Spleen (tissue), 13 donors: ENCODE measurements around the gene A2ML1. TPM values are rescaled to one million over a fixed set of nuclear protein-coding genes. Genes with fewer than 3 reads are reported as not detected.

Source experiments
- DNase-seq: peaks from one replicate; pipeline ENCODE4 v3.0.0-alpha.2; 2020
- H3K27ac ChIP-seq, 8 donors: fragments of 200-600 bp; sonication (generic) in 7 of 8; 1 replicate in 4 of 8; 2 replicates in 4 of 8; pipeline versions ENCODE4 v1.5.0 to v1.8.0; 2016 to 2021; ENCODE audit warnings: inconsistent platforms in 4 of 8, mild to moderate bottlenecking in 4 of 8, moderate library complexity in 1 of 8
- H3K27me3 ChIP-seq, 7 donors: fragments of 200-600 bp; sonication (generic) in 6 of 7; replicated peaks in 1 of 7; 1 replicate in 4 of 7; 2 replicates in 3 of 7; pipeline versions ENCODE4 v1.5.0 to v1.8.0; 2016 to 2021; ENCODE audit warnings: inconsistent platforms in 3 of 7, mild to moderate bottlenecking in 1 of 7
- H3K36me3 ChIP-seq, 6 donors: fragments of 200-600 bp; sonication (generic) in 5 of 6; 1 replicate in 4 of 6; 2 replicates in 2 of 6; pipeline versions ENCODE4 v1.5.0 to v1.8.0; 2016 to 2021; ENCODE audit warnings: inconsistent platforms in 2 of 6
- H3K4me1 ChIP-seq, 6 donors: fragments of 200-600 bp; sonication (generic) in 5 of 6; 1 replicate in 3 of 6; 2 replicates in 3 of 6; pipeline versions ENCODE4 v1.5.0 to v1.8.0; 2016 to 2021; ENCODE audit warnings: inconsistent platforms in 3 of 6
- H3K4me3 ChIP-seq, 8 donors: fragments of 200-600 bp; sonication (generic) in 7 of 8; 1 replicate in 4 of 8; 2 replicates in 4 of 8; pipeline versions ENCODE4 v1.5.0 to v1.8.0; 2016 to 2021; ENCODE audit warnings: inconsistent platforms in 4 of 8, mild to moderate bottlenecking in 4 of 8, moderate library complexity in 2 of 8
- H3K9me3 ChIP-seq, 8 donors: fragments of 200-600 bp; sonication (generic) in 7 of 8; 1 replicate in 4 of 8; 2 replicates in 4 of 8; pipeline versions ENCODE4 v1.5.0 to v1.8.0; 2016 to 2021; ENCODE audit warnings: inconsistent platforms in 4 of 8
- POLR2A ChIP-seq, 3 donors: fragments of 450-650 bp; IDR thresholded peaks; one replicate each; pipeline ENCODE4 v1.5.1; 2017; ENCODE audit warnings: antibody characterized with exemption in 3 of 3, mild to moderate bottlenecking in 1 of 3
- POLR2AphosphoS5 ChIP-seq, 3 donors: sonication (generic); formaldehyde crosslinking; IDR thresholded peaks; one replicate each; pipeline ENCODE4 v1.5.1; 2017; ENCODE audit warnings: antibody characterized with exemption in 3 of 3
- WGBS, 5 donors: extraction: QIAGEN DNeasy Blood & Tissue Kit in 3 of 5; methylation state at CpG; one replicate each; pipeline versions ENCODE4 v1.1.5 to v1.1.7; 2013 to 2018; 5-methylcytosine and 5-hydroxymethylcytosine counted together
- intact Hi-C: fragments of 100-400 bp; cut with DNase I; formaldehyde crosslinking; loops from one replicate; pipeline ENCODE4 v1.15.0; 2023; ENCODE audit warnings: low total_unique reads
- long read RNA-seq, 2 donors: transcript quantifications; one replicate each; lab custom pipeline, GENCODE V29; 2026
- polyA plus RNA-seq, 3 donors: library from polyadenylated mRNA; stranded (reverse); fragments of 200-250 nt; gene quantifications; one replicate each; pipeline ENCODE4 v1.2.1, GENCODE V29; 2013
- total RNA-seq, 7 donors: library from RNA; depleted of rRNA in 3 of 7; stranded (reverse); fragments of >200 nt in 3 of 7; fragmentation: NEBNext Ultra II Directional in 4 of 7; extraction: Animal tissue kit (Norgen Biotek cat#: 25700) in 4 of 7; gene quantifications; one replicate each; pipeline versions ENCODE4 v1.1.0 to v1.2.1, GENCODE V29; 2016 to 2021
- TF ChIP-seq, protein P1 (sequence below), 11 experiments: fragments of 200-600 bp in 7 of 11; fragments of 450-650 bp in 4 of 11; sonication (generic) in 4 of 11; IDR thresholded peaks in 8 of 11; conservative IDR thresholded peaks in 3 of 11; 1 replicate in 7 of 11; 2 replicates in 4 of 11; pipeline versions ENCODE4 v1.4.0 to v1.8.0; 2016 to 2021; ENCODE audit warnings: antibody characterized with exemption in 11 of 11, inconsistent platforms in 4 of 11, mild to moderate bottlenecking in 1 of 11
- donor health status: healthy with polysubstance abuse.
- donor health status: DM: no; HTN: no; CAD: no; lungs with moderate emphysema.
- donor health status: DM: no; HTN: no; CAD: no.
- donor health status: Bipolar disorder and iron deficiency.
- donor health status: healthy.
- donor health status: DM: no; HTN: no; CAD: no.
- donor health status: DM: yes; HTN: yes; CAD: no.

The A2ML1 gene
- total RNA-seq (not detected), polyA plus RNA-seq (under 1 TPM; 0.02 to 0.22 (median 0.02) TPM)
- long read RNA-seq, donor 1, result 0 reads
- long read RNA-seq, donor 2, result 0 reads

DNA sequence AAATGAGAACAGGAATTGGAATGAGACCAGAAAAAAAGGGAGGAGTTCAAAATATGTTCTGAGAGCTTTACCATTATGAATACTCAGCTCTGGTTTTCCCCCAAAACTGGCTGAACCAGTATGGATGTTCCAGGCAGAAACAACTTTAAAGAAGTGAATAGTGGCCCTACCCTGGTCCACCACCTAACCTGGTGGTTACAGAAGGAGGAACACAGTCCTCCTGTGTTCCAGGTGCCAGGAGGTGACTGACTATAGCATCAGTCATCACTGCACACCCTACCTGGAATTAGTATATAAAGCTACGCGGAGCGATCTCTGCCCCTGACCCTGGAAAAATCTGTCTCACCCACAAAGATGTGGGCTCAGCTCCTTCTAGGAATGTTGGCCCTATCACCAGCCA is at the start of gene A2ML1:
Gene A2ML1, plus strand, starts transcription at position 324 of the 400 bp plus-strand sequence. Its CDS starts 31 bp downstream, at position 355.
- intact Hi-C loops, result loop anchor here (5.0 kb wide), 1 partner anchor 140 kb away; no protein-coding TSS in a partner anchor
- Histone ChIP-seq H3K4me3 (no peak within 1 kb of the TSS), H3K36me3 (no peaks in the 10 kb centered on the region), H3K9me3 (peaks cover 0 to 15% (median 6%) of the 10 kb centered on the region in 8 donors), H3K4me1 (no peaks in the 10 kb centered on the region), H3K27me3 (no peaks in the 10 kb centered on the region), H3K27ac (no peak within 1 kb of the TSS)
- WGBS, 5 donors, result 95 to 99% (median 97%) methylated on average over 3 of the region's 3 CpGs
- TF ChIP-seq POLR2A (IDR thresholded peaks at IDR 0.05) (no peak), POLR2AphosphoS5 (IDR thresholded peaks at IDR 0.05) (no peak)
- TF ChIP-seq, protein P1, sequence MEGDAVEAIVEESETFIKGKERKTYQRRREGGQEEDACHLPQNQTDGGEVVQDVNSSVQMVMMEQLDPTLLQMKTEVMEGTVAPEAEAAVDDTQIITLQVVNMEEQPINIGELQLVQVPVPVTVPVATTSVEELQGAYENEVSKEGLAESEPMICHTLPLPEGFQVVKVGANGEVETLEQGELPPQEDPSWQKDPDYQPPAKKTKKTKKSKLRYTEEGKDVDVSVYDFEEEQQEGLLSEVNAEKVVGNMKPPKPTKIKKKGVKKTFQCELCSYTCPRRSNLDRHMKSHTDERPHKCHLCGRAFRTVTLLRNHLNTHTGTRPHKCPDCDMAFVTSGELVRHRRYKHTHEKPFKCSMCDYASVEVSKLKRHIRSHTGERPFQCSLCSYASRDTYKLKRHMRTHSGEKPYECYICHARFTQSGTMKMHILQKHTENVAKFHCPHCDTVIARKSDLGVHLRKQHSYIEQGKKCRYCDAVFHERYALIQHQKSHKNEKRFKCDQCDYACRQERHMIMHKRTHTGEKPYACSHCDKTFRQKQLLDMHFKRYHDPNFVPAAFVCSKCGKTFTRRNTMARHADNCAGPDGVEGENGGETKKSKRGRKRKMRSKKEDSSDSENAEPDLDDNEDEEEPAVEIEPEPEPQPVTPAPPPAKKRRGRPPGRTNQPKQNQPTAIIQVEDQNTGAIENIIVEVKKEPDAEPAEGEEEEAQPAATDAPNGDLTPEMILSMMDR (IDR thresholded peaks at IDR 0.05 in 8 of 11, conservative IDR thresholded peaks at IDR 0.05 in 3 of 11), result no peak
- no peak for DNase-seq

DNA sequence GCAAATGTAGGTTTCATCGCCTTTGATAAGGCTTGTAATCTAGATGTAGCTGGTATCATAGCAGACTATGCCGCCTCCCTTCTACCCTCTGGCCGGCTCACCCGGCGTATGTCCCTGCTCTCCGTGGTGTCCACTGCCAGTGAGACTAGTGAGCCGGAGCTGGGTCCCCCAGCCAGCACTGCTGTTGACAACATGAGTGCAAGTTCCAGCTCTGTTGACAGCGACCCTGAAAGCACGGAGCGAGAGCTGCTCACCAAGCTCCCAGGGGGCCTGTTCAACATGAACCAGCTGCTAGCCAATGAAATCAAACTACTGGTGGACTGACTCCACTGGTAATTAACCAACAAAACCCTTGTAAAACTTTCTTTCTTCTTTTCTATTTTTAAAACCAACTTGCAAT is 49.0 kb upstream of the A2ML1 start:
- Histone ChIP-seq H3K27me3 (no peaks in the 10 kb centered on the region), H3K9me3 (no peaks in the 10 kb centered on the region), H3K4me3 (no peak overlapping the region), H3K27ac (no peak overlapping the region), H3K4me1 (no peaks in the 10 kb centered on the region), H3K36me3 (peaks cover 0 to 49% (median 2%) of the 10 kb centered on the region in 6 donors)
- no peak for DNase-seq
- TF ChIP-seq POLR2A (IDR thresholded peaks at IDR 0.05) (no peak), POLR2AphosphoS5 (IDR thresholded peaks at IDR 0.05) (no peak)
- TF ChIP-seq, protein P1 (IDR thresholded peaks at IDR 0.05 in 8 of 11, conservative IDR thresholded peaks at IDR 0.05 in 3 of 11), result no peak
- intact Hi-C loops, result no loop called here
- WGBS, 5 donors, result 84 to 93% (median 92%) methylated on average over 10 of the region's 10 CpGs

DNA sequence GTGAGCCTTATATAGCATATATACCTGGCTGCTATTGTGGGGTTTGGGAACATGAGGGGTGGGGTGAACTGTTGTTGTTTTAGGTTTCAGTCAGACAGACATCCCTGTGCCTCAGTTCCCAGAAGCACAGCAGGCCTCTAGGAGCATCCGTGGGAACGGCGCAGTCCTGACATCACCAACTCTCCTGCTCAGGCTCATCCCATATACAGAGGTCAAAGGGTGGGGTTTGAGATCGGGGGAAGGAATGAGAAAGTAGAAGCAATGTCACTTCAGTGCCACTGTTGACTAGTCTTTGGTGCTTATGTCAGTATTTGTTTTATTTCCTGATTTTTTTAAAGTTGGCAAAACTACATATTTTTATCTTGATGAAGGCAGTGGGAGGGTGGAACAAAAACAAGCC is 43.1 kb upstream of the A2ML1 start:
- no peak overlapping the region for H3K4me3 ChIP-seq
- DNase-seq, result no peak
- no peak overlapping the region for H3K27ac ChIP-seq
- H3K4me1 ChIP-seq, result no peaks in the 10 kb centered on the region
- H3K27me3 ChIP-seq, result no peaks in the 10 kb centered on the region
- H3K9me3 ChIP-seq, result no peaks in the 10 kb centered on the region
- H3K36me3 ChIP-seq, result peaks cover 0 to 39% (median 2%) of the 10 kb centered on the region in 6 donors
- intact Hi-C loops, result no loop called here
- TF ChIP-seq POLR2A (IDR thresholded peaks at IDR 0.05), result no peak
- no peak for TF ChIP-seq POLR2AphosphoS5 (IDR thresholded peaks at IDR 0.05)
- TF ChIP-seq, protein P1 (IDR thresholded peaks at IDR 0.05 in 8 of 11, conservative IDR thresholded peaks at IDR 0.05 in 3 of 11), result no peak
- WGBS, 5 donors, result 79 to 88% (median 83%) methylated on average over 4 of the region's 4 CpGs

DNA sequence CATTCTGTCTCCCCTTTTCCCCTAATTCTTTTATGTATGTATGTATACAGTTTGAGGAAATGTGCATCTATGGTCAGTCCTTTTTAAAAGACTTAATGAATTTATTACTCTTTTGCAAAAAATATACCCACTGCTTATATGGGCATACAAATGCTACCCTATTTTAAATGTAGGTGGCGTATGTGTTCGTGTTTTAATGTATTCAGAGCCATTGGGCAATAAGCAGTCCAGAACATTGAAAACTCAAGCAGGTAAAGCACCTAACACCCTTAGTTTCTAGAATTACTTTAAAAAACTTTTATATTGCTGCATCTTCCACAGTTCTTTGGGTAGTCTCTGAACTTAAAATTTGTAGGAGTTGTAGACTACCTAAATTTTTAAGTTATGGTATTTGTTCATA is 42.6 kb upstream of the A2ML1 start:
- intact Hi-C loops, result no loop called here
- peaks cover 0 to 33% (median 2%) of the 10 kb centered on the region in 6 donors for H3K36me3 ChIP-seq
- H3K4me3 ChIP-seq, result no peak overlapping the region
- no peaks in the 10 kb centered on the region for H3K9me3 ChIP-seq
- no peak for TF ChIP-seq POLR2AphosphoS5 (IDR thresholded peaks at IDR 0.05)
- TF ChIP-seq, protein P1 (IDR thresholded peaks at IDR 0.05 in 8 of 11, conservative IDR thresholded peaks at IDR 0.05 in 3 of 11), result no peak
- no peak for TF ChIP-seq POLR2A (IDR thresholded peaks at IDR 0.05)
- no peak for DNase-seq
- H3K27ac ChIP-seq, result no peak overlapping the region
- WGBS, 5 donors, result 72 to 93% (median 74%) methylated on average over 2 of the region's 2 CpGs
- H3K4me1 ChIP-seq, result no peaks in the 10 kb centered on the region
- no peaks in the 10 kb centered on the region for H3K27me3 ChIP-seq
